Trophoblast cell (in vitro differentiated cells and primary cell): ENCODE results near the gene CCDC102A.
A peak's percentile ranks its signal among the peaks of the same experiment; 100 is the strongest.

Experiments
- DNase-seq, 2 donors: peaks; one replicate each; pipeline ENCODE4 v3.0.0-alpha.2; 2016
- H2AFZ ChIP-seq: 2 replicates; pipeline ENCODE4 v1.6.1; 2013; ENCODE audit warnings: low read length, moderate library complexity, mild to moderate bottlenecking; ENCODE audit not compliant: insufficient read depth, poor library complexity
- H2AK5ac ChIP-seq: 2 replicates; pipeline ENCODE4 v1.6.1; 2013; ENCODE audit warnings: mild to moderate bottlenecking, low read length
- H2BK120ac ChIP-seq: 2 replicates; pipeline ENCODE4 v1.6.1; 2013; ENCODE audit warnings: low read length, mild to moderate bottlenecking, moderate library complexity; ENCODE audit not compliant: insufficient read depth, poor library complexity
- H2BK12ac ChIP-seq: 2 replicates; pipeline ENCODE4 v1.6.1; 2013; ENCODE audit warnings: mild to moderate bottlenecking, low read length, moderate library complexity
- H2BK5ac ChIP-seq: 2 replicates; pipeline ENCODE4 v1.6.1; 2013; ENCODE audit warnings: low read length, low read depth, moderate library complexity, mild to moderate bottlenecking; ENCODE audit not compliant: poor library complexity
- H3K14ac ChIP-seq: 2 replicates; pipeline ENCODE4 v1.6.1; 2013; ENCODE audit warnings: mild to moderate bottlenecking, low read length
- H3K18ac ChIP-seq: 2 replicates; pipeline ENCODE4 v1.6.1; 2013; ENCODE audit warnings: mild to moderate bottlenecking, low read length
- H3K23ac ChIP-seq: 2 replicates; pipeline ENCODE4 v1.6.1; 2013; ENCODE audit warnings: low read length
- H3K27ac ChIP-seq: 2 replicates; pipeline ENCODE4 v1.5.1; 2013; ENCODE audit warnings: low read depth, mild to moderate bottlenecking, inconsistent platforms, low read length, moderate library complexity
- H3K27me3 ChIP-seq: 2 replicates; pipeline ENCODE4 v1.6.1; 2013; ENCODE audit warnings: inconsistent platforms, mild to moderate bottlenecking, low read length, moderate library complexity; ENCODE audit not compliant: insufficient read depth
- H3K36me3 ChIP-seq, 2 experiments: 1 replicate in 1 of 2; 2 replicates in 1 of 2; pipeline ENCODE4 v1.6.1; 2013; ENCODE audit warnings: low read length in 2 of 2, mild to moderate bottlenecking in 2 of 2, moderate library complexity in 1 of 2; ENCODE audit not compliant: insufficient read depth in 2 of 2, control insufficient read depth in 1 of 2
- H3K4ac ChIP-seq: 2 replicates; pipeline ENCODE4 v1.6.1; 2013; ENCODE audit warnings: low read depth, mild to moderate bottlenecking, low read length, moderate library complexity
- H3K4me1 ChIP-seq, 2 experiments: 1 replicate in 1 of 2; 2 replicates in 1 of 2; pipeline ENCODE4 v1.6.1; 2013; ENCODE audit warnings: low read length in 2 of 2, mild to moderate bottlenecking in 2 of 2, moderate library complexity in 1 of 2; ENCODE audit not compliant: insufficient read depth in 2 of 2, control insufficient read depth in 1 of 2
- H3K4me2 ChIP-seq: 2 replicates; pipeline ENCODE4 v1.6.1; 2013; ENCODE audit warnings: inconsistent platforms, mild to moderate bottlenecking, low read length, moderate library complexity
- H3K4me3 ChIP-seq: 2 replicates; pipeline ENCODE4 v1.5.1; 2013; ENCODE audit warnings: mild to moderate bottlenecking, low read depth, low read length, inconsistent platforms
- H3K79me1 ChIP-seq: one replicate; pipeline ENCODE4 v1.6.1; 2013; ENCODE audit warnings: low read length
- H3K79me2 ChIP-seq: 2 replicates; pipeline ENCODE4 v1.6.1; 2013; ENCODE audit warnings: low read length, mild to moderate bottlenecking; ENCODE audit not compliant: control insufficient read depth, insufficient read depth, poor library complexity
- H3K9ac ChIP-seq: 2 replicates; pipeline ENCODE4 v1.6.1; 2013; ENCODE audit warnings: mild to moderate bottlenecking, low read length
- H3K9me3 ChIP-seq: 2 replicates; pipeline ENCODE4 v1.6.1; 2013; ENCODE audit warnings: low read depth, mild to moderate bottlenecking, control low read depth, inconsistent platforms, low read length; ENCODE audit not compliant: insufficient read depth
- H4K12ac ChIP-seq: 2 replicates; pipeline ENCODE4 v1.6.1; 2013; ENCODE audit warnings: low read depth, mild to moderate bottlenecking, low read length, moderate library complexity
- H4K8ac ChIP-seq: 2 replicates; pipeline ENCODE4 v1.6.1; 2013; ENCODE audit warnings: low read depth, mild to moderate bottlenecking, low read length, moderate library complexity
- H4K91ac ChIP-seq: one replicate; pipeline ENCODE4 v1.6.1; 2013; ENCODE audit warnings: low read depth, mild to moderate bottlenecking, low read length, moderate library complexity
- whole genome bisulfite sequencing: extraction: QIAGEN DNeasy Blood & Tissue Kit; methylation state at CpG from one replicate; pipeline ENCODE4 v1.1.7; 2013; ENCODE audit warnings: missing lambda C conversion rate; ENCODE audit not compliant: insufficient read length, insufficient coverage; ENCODE audit errors: extremely low coverage; 5-methylcytosine and 5-hydroxymethylcytosine counted together

CCDC102A gene

GRCh38 chr16:57475711-57476339 is 60.5 kb downstream of the CCDC102A start:
- Histone ChIP-seq H3K14ac (peak overlapping the region; percentile 7), H3K9me3 (peaks cover 3% of the 10 kb centered on the region), H4K12ac (no peak overlapping the region), H2AK5ac (no peak overlapping the region), H3K18ac (peak overlapping the region; percentile 18), H2BK5ac (no peak overlapping the region), H3K79me2 (peaks cover 31% of the 10 kb centered on the region), H2BK120ac (no peak overlapping the region), H2BK12ac (no peak overlapping the region), H3K27ac (peak overlapping the region; percentile 70), H3K36me3 (peaks cover 85 to 95% of the 10 kb centered on the region in 2 experiments), H3K9ac (peak overlapping the region; percentile 14), H3K27me3 (no peaks in the 10 kb centered on the region), H4K8ac (peak overlapping the region; percentile 32), H3K4me2 (peak overlapping the region; percentile 11), H2AFZ (no peak overlapping the region), H3K23ac (no peak overlapping the region), H3K4ac (no peak overlapping the region), H3K4me3 (no peak overlapping the region), H3K79me1 (peaks cover 39% of the 10 kb centered on the region), H3K4me1 (peaks cover 54 to 58% of the 10 kb centered on the region in 2 experiments), H4K91ac (no peak overlapping the region)
- peak; percentile 42 to 57 for DNase-seq
- WGBS = no CpG with 5 or more reads among the region's 12 CpGs

GRCh38 chr16:57474671-57475661 is 61.4 kb downstream of the CCDC102A start:
- no CpG with 5 or more reads among the region's 30 CpGs for WGBS
- peaks cover 27% of the 10 kb centered on the region for H3K79me2 ChIP-seq
- no peak overlapping the region for H2AFZ ChIP-seq
- H2BK5ac ChIP-seq = no peak overlapping the region
- no peak overlapping the region for H2BK120ac ChIP-seq
- peaks cover 87 to 97% of the 10 kb centered on the region in 2 experiments for H3K36me3 ChIP-seq
- peaks cover 47 to 49% of the 10 kb centered on the region in 2 experiments for H3K4me1 ChIP-seq
- H3K4me2 ChIP-seq = no peak overlapping the region
- peaks cover 3% of the 10 kb centered on the region for H3K9me3 ChIP-seq
- no peak overlapping the region for H3K4ac ChIP-seq
- H3K27ac ChIP-seq = peak overlapping the region; percentile 72
- no peak for DNase-seq
- no peaks in the 10 kb centered on the region for H3K27me3 ChIP-seq
- H4K12ac ChIP-seq = no peak overlapping the region
- H4K8ac ChIP-seq = peak overlapping the region; percentile 0
- H2AK5ac ChIP-seq = no peak overlapping the region
- no peak overlapping the region for H4K91ac ChIP-seq
- no peak overlapping the region for H2BK12ac ChIP-seq
- no peak overlapping the region for H3K14ac ChIP-seq
- H3K18ac ChIP-seq = peak overlapping the region; percentile 23
- H3K79me1 ChIP-seq = peaks cover 32% of the 10 kb centered on the region
- H3K9ac ChIP-seq = no peak overlapping the region
- no peak overlapping the region for H3K4me3 ChIP-seq
- no peak overlapping the region for H3K23ac ChIP-seq

GRCh38 chr16:57473906-57474305 is 62.5 kb downstream of the CCDC102A start:
- Histone ChIP-seq H3K79me1 (peaks cover 23% of the 10 kb centered on the region), H3K27me3 (no peaks in the 10 kb centered on the region), H3K4me3 (no peak overlapping the region), H4K8ac (no peak overlapping the region), H2AK5ac (no peak overlapping the region), H3K18ac (no peak overlapping the region), H3K14ac (no peak overlapping the region), H2BK5ac (no peak overlapping the region), H3K36me3 (peaks cover 89 to 97% of the 10 kb centered on the region in 2 experiments), H3K23ac (no peak overlapping the region), H2BK120ac (no peak overlapping the region), H2AFZ (no peak overlapping the region), H3K9ac (no peak overlapping the region), H3K79me2 (peaks cover 19% of the 10 kb centered on the region), H2BK12ac (no peak overlapping the region), H3K9me3 (peaks cover 3% of the 10 kb centered on the region), H4K91ac (no peak overlapping the region), H3K4me2 (no peak overlapping the region), H3K4ac (no peak overlapping the region), H3K27ac (peak overlapping the region; percentile 35), H3K4me1 (peaks cover 38 to 40% of the 10 kb centered on the region in 2 experiments), H4K12ac (no peak overlapping the region)
- no CpG with 5 or more reads among the region's 8 CpGs for WGBS
- DNase-seq = no peak

DNA sequence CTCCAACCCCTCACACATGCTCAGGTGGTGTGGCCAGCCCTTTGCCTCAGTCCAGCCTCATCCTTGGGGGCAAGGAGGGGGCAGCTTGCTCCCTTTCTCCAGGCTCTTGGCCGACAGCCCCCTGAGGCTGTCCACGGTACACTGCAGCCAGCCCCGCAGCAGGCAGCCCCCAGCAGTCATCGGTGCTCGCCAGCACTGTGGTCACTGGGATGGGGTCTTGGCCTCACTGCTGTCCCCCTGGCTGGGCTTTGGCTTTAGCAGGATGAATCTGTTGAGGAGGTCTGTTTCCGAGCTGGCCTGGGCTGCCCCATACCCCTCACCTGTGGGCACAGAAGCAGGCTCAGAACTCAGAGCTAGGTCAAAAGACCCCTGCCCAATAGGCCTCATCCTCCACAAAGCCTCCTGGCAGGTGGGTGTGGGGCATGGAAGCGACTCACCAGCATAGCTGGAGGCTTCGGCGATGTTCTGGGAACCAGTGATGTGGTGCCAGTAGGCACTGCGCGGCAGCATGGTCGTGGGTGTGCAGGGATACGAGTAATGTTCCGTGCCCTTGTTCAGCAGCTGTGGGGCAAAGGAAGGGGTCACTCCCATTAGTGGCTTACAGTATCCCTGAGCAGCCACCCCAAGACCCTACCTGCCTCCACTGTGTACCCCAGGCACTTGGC is 63.1 kb downstream of the CCDC102A start:
- H2BK5ac ChIP-seq = no peak overlapping the region
- H3K27ac ChIP-seq = peak overlapping the region; percentile 55
- no peak overlapping the region for H3K4ac ChIP-seq
- no peak overlapping the region for H4K12ac ChIP-seq
- WGBS = no CpG with 5 or more reads among the region's 14 CpGs
- peaks cover 14% of the 10 kb centered on the region for H3K79me2 ChIP-seq
- H3K79me1 ChIP-seq = peaks cover 17% of the 10 kb centered on the region
- DNase-seq = no peak
- no peak overlapping the region for H3K18ac ChIP-seq
- H3K23ac ChIP-seq = no peak overlapping the region
- H3K27me3 ChIP-seq = no peaks in the 10 kb centered on the region
- no peak overlapping the region for H3K4me2 ChIP-seq
- H3K14ac ChIP-seq = no peak overlapping the region
- H2AFZ ChIP-seq = no peak overlapping the region
- no peak overlapping the region for H3K4me3 ChIP-seq
- no peak overlapping the region for H4K8ac ChIP-seq
- H2AK5ac ChIP-seq = no peak overlapping the region
- peaks cover 83 to 94% of the 10 kb centered on the region in 2 experiments for H3K36me3 ChIP-seq
- H3K9ac ChIP-seq = no peak overlapping the region
- no peak overlapping the region for H4K91ac ChIP-seq
- no peak overlapping the region for H2BK12ac ChIP-seq
- peaks cover 3% of the 10 kb centered on the region for H3K9me3 ChIP-seq
- no peak overlapping the region for H2BK120ac ChIP-seq
- H3K4me1 ChIP-seq = peaks cover 32 to 35% of the 10 kb centered on the region in 2 experiments
